Kidney (tissue), 14 donors: ENCODE results near the gene NXF3. TPM values are rescaled to one million over a fixed set of nuclear protein-coding genes. Genes with fewer than 3 reads are reported as not detected.

ENCODE experiments used
- DNase-seq, 5 donors: peaks; one replicate each; pipeline ENCODE4 v3.0.0-alpha.2; 2013 to 2020
- FAIRE-seq: peaks from 2 replicates; lab custom pipeline; 2012; peaks lifted over from hg19 to GRCh38; lab: Jason Lieb, UNC
- H3K27ac ChIP-seq, 2 donors: one replicate each; pipeline ENCODE4 v1.7.0; 2013; ENCODE audit warnings: low read depth in 2 of 2, low read length in 2 of 2, inconsistent platforms in 1 of 2
- H3K27me3 ChIP-seq: one replicate; pipeline ENCODE4 v1.7.1; 2013; ENCODE audit warnings: low read length, inconsistent platforms; ENCODE audit not compliant: control insufficient read depth, insufficient read depth
- H3K36me3 ChIP-seq, 3 donors: one replicate each; pipeline versions ENCODE4 v1.7.0 to v1.7.1; 2013; ENCODE audit warnings: low read length in 3 of 3, control low read depth in 1 of 3, inconsistent platforms in 1 of 3; ENCODE audit not compliant: insufficient read depth in 3 of 3, control insufficient read depth in 2 of 3
- H3K4me1 ChIP-seq, 3 donors: one replicate each; pipeline versions ENCODE4 v1.7.0 to v1.7.1; 2013; ENCODE audit warnings: low read length in 3 of 3, inconsistent platforms in 1 of 3, low read depth in 1 of 3; ENCODE audit not compliant: control insufficient read depth in 2 of 3, insufficient read depth in 2 of 3
- H3K4me3 ChIP-seq, 3 donors: one replicate each; pipeline versions ENCODE4 v1.7.0 to v1.8.1; 2013; ENCODE audit warnings: low read length in 3 of 3, control low read depth in 1 of 3, inconsistent platforms in 1 of 3
- H3K9ac ChIP-seq, 3 donors: one replicate each; pipeline versions ENCODE4 v1.7.0 to v1.7.1; 2013; ENCODE audit warnings: low read length in 3 of 3, control low read depth in 1 of 3, inconsistent platforms in 1 of 3
- H3K9me3 ChIP-seq, 3 donors: one replicate each; pipeline versions ENCODE4 v1.7.0 to v1.7.1; 2013; ENCODE audit warnings: low read length in 3 of 3, control low read depth in 1 of 3, inconsistent platforms in 1 of 3; ENCODE audit not compliant: control insufficient read depth in 2 of 3, insufficient read depth in 1 of 3
- intact Hi-C: fragments of 100-400 bp; cut with DNase I; formaldehyde crosslinking; loops from one replicate; pipeline ENCODE4 v1.11.1; 2022
- polyA plus RNA-seq: library from polyadenylated mRNA; stranded (reverse); fragments of 350-450 nt; fragmentation: Illumina TruSeq; extraction: RNeasy Lipid Tissue Mini Kit (QIAGEN cat#74804); gene quantifications from one replicate; pipeline ENCODE4 v1.2.3, GENCODE V29; 2014; ENCODE audit warnings: low read depth, low replicate concordance; ENCODE audit not compliant: insufficient read depth
- total RNA-seq: library from RNA; stranded (reverse); fragmentation: NEBNext Ultra II Directional; extraction: Animal tissue kit (Norgen Biotek cat#: 25700); gene quantifications from one replicate; pipeline ENCODE4 v1.2.1, GENCODE V29; 2021
- TF ChIP-seq, protein P1 (sequence below): IDR thresholded peaks from 3 replicates; pipeline ENCODE4 v1.5.1; 2012; ENCODE audit warnings: mild to moderate bottlenecking, moderate library complexity, borderline replicate concordance; ENCODE audit not compliant: insufficient read depth; ENCODE audit errors: extremely low read depth
- donor health status: control.
- donor health status: control.
- donor health status: control.
- donor health status: control.
- donor health status: control.
- donor health status: DM: yes; HTN: yes; CAD: no.
- donor health status: Normal renal cell carcinoma (clear cell type).

NXF3 gene
- total and polyA plus RNA-seq, 2 donors from 2014 or later, result 1.8 to 2.7 TPM

GRCh38 chrX:103101299-103102042, 8.5 kb upstream of the NXF3 start:
- Histone ChIP-seq H3K9ac (no peak overlapping the region), H3K9me3 (no peaks in the 10 kb centered on the region), H3K4me1 (no peaks in the 10 kb centered on the region), H3K36me3 (no peaks in the 10 kb centered on the region), H3K27me3 (no peaks in the 10 kb centered on the region), H3K27ac (no peak overlapping the region), H3K4me3 (no peak overlapping the region)
- no peak for DNase-seq
- intact Hi-C loops, result no loop called here
- FAIRE-seq, result no peak
- TF ChIP-seq, protein P1, sequence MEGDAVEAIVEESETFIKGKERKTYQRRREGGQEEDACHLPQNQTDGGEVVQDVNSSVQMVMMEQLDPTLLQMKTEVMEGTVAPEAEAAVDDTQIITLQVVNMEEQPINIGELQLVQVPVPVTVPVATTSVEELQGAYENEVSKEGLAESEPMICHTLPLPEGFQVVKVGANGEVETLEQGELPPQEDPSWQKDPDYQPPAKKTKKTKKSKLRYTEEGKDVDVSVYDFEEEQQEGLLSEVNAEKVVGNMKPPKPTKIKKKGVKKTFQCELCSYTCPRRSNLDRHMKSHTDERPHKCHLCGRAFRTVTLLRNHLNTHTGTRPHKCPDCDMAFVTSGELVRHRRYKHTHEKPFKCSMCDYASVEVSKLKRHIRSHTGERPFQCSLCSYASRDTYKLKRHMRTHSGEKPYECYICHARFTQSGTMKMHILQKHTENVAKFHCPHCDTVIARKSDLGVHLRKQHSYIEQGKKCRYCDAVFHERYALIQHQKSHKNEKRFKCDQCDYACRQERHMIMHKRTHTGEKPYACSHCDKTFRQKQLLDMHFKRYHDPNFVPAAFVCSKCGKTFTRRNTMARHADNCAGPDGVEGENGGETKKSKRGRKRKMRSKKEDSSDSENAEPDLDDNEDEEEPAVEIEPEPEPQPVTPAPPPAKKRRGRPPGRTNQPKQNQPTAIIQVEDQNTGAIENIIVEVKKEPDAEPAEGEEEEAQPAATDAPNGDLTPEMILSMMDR, result no peak

DNA sequence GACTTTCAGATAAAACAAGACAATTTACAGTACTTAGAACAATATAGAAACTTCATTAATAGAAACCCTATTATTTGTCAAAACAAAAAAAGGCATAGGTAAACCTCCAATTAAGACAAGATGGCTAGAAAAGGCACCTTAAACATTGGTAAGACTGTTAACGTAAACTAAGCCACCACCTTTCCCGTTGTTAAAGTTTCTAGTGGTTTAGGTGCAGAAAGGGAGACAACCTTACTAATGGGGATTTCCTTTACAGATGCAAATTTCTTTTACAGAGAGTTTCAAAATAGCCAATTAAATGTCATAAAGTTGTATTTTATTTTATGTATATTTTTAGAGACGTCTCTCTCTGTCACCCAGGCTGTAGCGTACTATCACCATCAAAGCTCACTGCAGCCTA, 7.5 kb upstream of the NXF3 start:
- Histone ChIP-seq H3K9me3 (no peaks in the 10 kb centered on the region), H3K36me3 (no peaks in the 10 kb centered on the region), H3K27ac (no peak overlapping the region), H3K4me1 (no peaks in the 10 kb centered on the region), H3K9ac (no peak overlapping the region), H3K4me3 (no peak overlapping the region), H3K27me3 (no peaks in the 10 kb centered on the region)
- intact Hi-C loops, result no loop called here
- TF ChIP-seq, protein P1, result no peak
- FAIRE-seq (no peak), DNase-seq (no peak)

GRCh38 chrX:103099691-103100090, 6.7 kb upstream of the NXF3 start:
- Histone ChIP-seq H3K4me3 (no peak overlapping the region), H3K36me3 (no peaks in the 10 kb centered on the region), H3K27me3 (no peaks in the 10 kb centered on the region), H3K27ac (no peak overlapping the region), H3K9me3 (no peaks in the 10 kb centered on the region), H3K9ac (no peak overlapping the region), H3K4me1 (no peaks in the 10 kb centered on the region)
- FAIRE-seq (no peak), DNase-seq (no peak)
- TF ChIP-seq, protein P1, result no peak
- intact Hi-C loops, result no loop called here
